Osteoblast (primary cell): ENCODE measurements around the gene DNAJC16. TPM values are rescaled to one million over a fixed set of nuclear protein-coding genes. Genes with fewer than 3 reads are reported as not detected.
"Not testable (repeated sequence)": the region's sequence is repeated elsewhere in the genome, so short reads cannot be mapped to it uniquely, and the experiment has no call there.

Source experiments
- DNase-seq: peaks from one replicate; pipeline ENCODE4 v3.0.0; 2011; ENCODE audit warnings: low spot score, mixed read lengths; ENCODE audit not compliant: insufficient read length; ENCODE audit errors: missing footprints
- H2AFZ ChIP-seq: 2 replicates; pipeline ENCODE4 v1.6.0; 2011; ENCODE audit warnings: mild to moderate bottlenecking, low read length
- H3K27ac ChIP-seq: 2 replicates; pipeline ENCODE4 v1.5.1; 2011; ENCODE audit warnings: mild to moderate bottlenecking, low read depth, low read length, moderate library complexity
- H3K27me3 ChIP-seq: 2 replicates; pipeline ENCODE4 v1.6.0; 2012; ENCODE audit warnings: mild to moderate bottlenecking, control low read depth, inconsistent platforms, low read length, moderate library complexity; ENCODE audit not compliant: insufficient read depth
- H3K36me3 ChIP-seq: 2 replicates; pipeline ENCODE4 v1.5.1; 2011; ENCODE audit warnings: mild to moderate bottlenecking, low read length, control low read depth, moderate library complexity; ENCODE audit not compliant: insufficient read depth
- H3K4me1 ChIP-seq: 2 replicates; pipeline ENCODE4 v1.5.1; 2011; ENCODE audit warnings: mild to moderate bottlenecking, low read length, control low read depth, moderate library complexity; ENCODE audit not compliant: insufficient read depth
- H3K4me2 ChIP-seq: 2 replicates; pipeline ENCODE4 v1.6.0; 2011; ENCODE audit warnings: mild to moderate bottlenecking, low read length; ENCODE audit not compliant: insufficient read depth
- H3K4me3 ChIP-seq: fragments of 200-600 bp; sonication (generic); 3 replicates; pipeline ENCODE4 v1.5.1; 2012; ENCODE audit warnings: mild to moderate bottlenecking, low read length, inconsistent platforms; ENCODE audit not compliant: insufficient read depth
- H3K79me2 ChIP-seq: 2 replicates; pipeline ENCODE4 v1.6.0; 2012; ENCODE audit warnings: mild to moderate bottlenecking, low read length, control low read depth, inconsistent platforms; ENCODE audit not compliant: insufficient read depth
- H3K9me3 ChIP-seq: 2 replicates; pipeline ENCODE4 v1.5.1; 2011; ENCODE audit warnings: low read depth, low read length, control low read depth
- H4K20me1 ChIP-seq: 2 replicates; pipeline ENCODE4 v1.6.0; 2012; ENCODE audit warnings: mild to moderate bottlenecking, low read length, control low read depth; ENCODE audit not compliant: insufficient read depth
- total RNA-seq: library from RNA; depleted of rRNA; stranded (reverse); fragments of >200 nt; gene quantifications from 2 replicates; pipeline ENCODE4 v1.2.3, GENCODE V29; 2012
- TF ChIP-seq, protein P1 (sequence below): IDR thresholded peaks from 2 replicates; pipeline ENCODE4 v1.5.1; 2011; ENCODE audit warnings: mild to moderate bottlenecking, low read depth, low read length, moderate library complexity; ENCODE audit errors: extremely low read depth

The DNAJC16 gene
- total RNA-seq, 1 donor = 19.2 TPM

DNA sequence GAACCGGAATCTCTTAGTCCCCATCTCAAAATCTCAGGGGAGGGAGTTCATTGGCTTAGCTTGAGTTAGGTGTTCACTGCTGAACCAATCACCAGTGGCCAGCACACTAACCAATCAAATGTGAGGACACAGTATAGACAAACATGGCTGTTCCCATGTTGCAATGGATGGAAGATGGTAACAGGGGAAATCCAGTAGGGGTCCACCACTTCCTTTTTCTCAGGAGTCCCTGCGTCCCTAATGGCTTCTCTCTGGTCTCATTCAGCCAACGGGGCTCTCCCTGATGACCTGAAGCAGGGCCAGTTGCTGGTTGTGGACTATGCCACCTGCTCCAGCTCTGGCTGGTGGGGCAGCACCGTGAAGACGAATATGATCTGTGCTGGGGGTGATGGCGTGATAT, 41.0 kb upstream of the DNAJC16 start:
- TF ChIP-seq, protein P1, sequence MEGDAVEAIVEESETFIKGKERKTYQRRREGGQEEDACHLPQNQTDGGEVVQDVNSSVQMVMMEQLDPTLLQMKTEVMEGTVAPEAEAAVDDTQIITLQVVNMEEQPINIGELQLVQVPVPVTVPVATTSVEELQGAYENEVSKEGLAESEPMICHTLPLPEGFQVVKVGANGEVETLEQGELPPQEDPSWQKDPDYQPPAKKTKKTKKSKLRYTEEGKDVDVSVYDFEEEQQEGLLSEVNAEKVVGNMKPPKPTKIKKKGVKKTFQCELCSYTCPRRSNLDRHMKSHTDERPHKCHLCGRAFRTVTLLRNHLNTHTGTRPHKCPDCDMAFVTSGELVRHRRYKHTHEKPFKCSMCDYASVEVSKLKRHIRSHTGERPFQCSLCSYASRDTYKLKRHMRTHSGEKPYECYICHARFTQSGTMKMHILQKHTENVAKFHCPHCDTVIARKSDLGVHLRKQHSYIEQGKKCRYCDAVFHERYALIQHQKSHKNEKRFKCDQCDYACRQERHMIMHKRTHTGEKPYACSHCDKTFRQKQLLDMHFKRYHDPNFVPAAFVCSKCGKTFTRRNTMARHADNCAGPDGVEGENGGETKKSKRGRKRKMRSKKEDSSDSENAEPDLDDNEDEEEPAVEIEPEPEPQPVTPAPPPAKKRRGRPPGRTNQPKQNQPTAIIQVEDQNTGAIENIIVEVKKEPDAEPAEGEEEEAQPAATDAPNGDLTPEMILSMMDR = no peak
- no peaks in the 10 kb centered on the region for H3K27me3 ChIP-seq
- no peaks in the 10 kb centered on the region for H4K20me1 ChIP-seq
- no peak overlapping the region for H3K4me3 ChIP-seq
- H3K9me3 ChIP-seq = no peaks in the 10 kb centered on the region
- H3K36me3 ChIP-seq = no peaks in the 10 kb centered on the region
- H2AFZ ChIP-seq = no peak overlapping the region
- no peak overlapping the region for H3K27ac ChIP-seq
- no peaks in the 10 kb centered on the region for H3K79me2 ChIP-seq
- no peak overlapping the region for H3K4me2 ChIP-seq
- H3K4me1 ChIP-seq = no peaks in the 10 kb centered on the region
- peak; percentile 39 for DNase-seq

DNA sequence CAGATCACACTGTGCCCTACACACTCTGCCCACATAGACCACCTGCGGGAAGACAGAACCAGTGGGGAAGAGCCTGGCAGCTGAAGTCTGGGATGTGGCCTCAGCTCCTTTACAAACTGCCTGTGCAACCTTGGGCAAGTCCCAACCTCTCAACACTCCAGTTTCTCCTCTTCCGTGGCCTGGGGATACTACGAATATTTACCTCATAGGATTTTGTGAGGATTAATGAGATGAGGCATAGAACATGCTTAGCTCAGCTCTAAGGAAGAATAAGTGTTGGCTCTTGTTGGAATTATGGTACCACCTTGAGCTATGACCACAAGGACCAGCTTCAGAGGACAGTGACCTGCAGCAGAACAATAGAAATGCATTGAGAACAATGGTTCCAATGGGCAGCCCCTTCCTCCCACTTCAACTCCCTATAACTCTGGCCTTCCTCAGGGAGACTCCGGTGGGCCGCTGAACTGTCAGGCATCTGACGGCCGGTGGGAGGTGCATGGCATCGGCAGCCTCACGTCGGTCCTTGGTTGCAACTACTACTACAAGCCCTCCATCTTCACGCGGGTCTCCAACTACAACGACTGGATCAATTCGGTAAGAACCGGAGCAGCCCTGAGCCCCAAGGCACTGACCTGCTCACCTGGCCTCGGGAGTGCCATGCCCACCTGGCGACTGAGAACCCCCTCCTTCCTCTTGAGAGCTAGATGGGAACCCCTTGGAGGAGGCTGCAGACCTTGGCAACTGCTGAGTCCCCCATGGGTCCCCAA, 39.6 kb upstream of the DNAJC16 start:
- not testable (repeated sequence) for H3K4me3 ChIP-seq, H3K27ac ChIP-seq, DNase-seq, H3K4me2 ChIP-seq, H4K20me1 ChIP-seq, H3K4me1 ChIP-seq, H3K9me3 ChIP-seq, H3K36me3 ChIP-seq, H3K79me2 ChIP-seq, H3K27me3 ChIP-seq, H2AFZ ChIP-seq

DNA sequence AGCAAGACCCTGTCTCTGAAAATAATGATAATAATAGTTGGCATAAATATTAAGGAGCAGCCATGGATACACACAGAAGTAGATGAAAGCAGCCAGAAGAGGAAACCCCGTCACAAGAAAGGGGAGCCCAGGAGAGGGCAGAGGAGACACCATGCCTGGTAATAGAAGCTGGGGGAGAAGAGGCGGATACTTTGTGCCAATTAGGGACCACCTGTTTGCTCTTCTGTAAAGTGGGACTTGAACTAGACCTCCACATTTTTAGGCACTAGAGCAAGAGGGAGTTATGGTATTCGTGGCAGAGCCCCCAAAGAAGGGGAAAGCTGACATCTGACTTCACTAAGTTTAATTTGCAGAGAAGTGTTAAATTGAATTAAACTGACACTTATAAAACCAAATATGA, 38.3 kb upstream of the DNAJC16 start:
- Histone ChIP-seq H3K4me3 (no peak overlapping the region), H2AFZ (no peak overlapping the region), H3K36me3 (no peaks in the 10 kb centered on the region), H3K9me3 (no peaks in the 10 kb centered on the region), H3K27me3 (no peaks in the 10 kb centered on the region), H4K20me1 (no peaks in the 10 kb centered on the region), H3K79me2 (no peaks in the 10 kb centered on the region), H3K27ac (no peak overlapping the region), H3K4me2 (no peak overlapping the region), H3K4me1 (no peaks in the 10 kb centered on the region)
- no peak for DNase-seq
- TF ChIP-seq, protein P1 = no peak

DNA sequence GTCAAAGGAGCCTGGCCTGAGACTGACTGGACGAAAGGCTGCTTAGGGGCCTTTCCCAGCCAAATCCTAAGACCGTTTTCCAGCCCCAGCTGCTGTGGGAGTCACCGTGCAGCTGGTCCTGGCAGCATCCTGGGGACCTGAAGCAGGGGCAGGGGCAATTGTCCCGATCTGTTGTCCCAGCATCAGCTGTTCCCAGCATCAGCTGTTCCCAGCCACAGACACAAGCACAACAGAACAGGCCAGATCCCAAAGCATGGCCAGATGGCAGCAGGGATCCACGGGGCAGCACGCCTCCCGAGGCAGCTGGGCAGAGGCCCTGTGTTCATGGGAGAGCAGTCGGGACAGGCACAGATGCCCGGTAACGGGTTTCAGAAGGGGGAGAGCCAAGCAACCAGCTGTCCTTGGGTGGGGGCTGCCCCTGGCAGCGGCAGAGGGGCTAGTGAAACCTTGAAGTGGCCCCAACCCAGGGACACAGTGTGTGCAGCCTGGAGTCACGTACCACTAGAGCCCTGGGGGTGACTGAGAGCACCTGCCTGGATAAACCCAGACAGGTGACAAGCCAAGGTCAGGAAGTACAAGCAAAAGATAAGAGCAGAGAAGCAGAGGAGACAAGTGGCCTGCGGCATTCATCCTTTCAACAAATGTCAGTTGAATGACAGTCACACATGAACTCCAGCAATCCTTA, 37.5 kb upstream of the DNAJC16 start:
- H2AFZ ChIP-seq = no peak overlapping the region
- no peaks in the 10 kb centered on the region for H3K36me3 ChIP-seq
- no peaks in the 10 kb centered on the region for H3K4me1 ChIP-seq
- no peaks in the 10 kb centered on the region for H4K20me1 ChIP-seq
- H3K9me3 ChIP-seq = no peaks in the 10 kb centered on the region
- TF ChIP-seq, protein P1 = no peak
- DNase-seq = peak; percentile 53
- no peak overlapping the region for H3K4me2 ChIP-seq
- H3K27me3 ChIP-seq = no peaks in the 10 kb centered on the region
- H3K4me3 ChIP-seq = no peak overlapping the region
- no peak overlapping the region for H3K27ac ChIP-seq
- no peaks in the 10 kb centered on the region for H3K79me2 ChIP-seq

DNA sequence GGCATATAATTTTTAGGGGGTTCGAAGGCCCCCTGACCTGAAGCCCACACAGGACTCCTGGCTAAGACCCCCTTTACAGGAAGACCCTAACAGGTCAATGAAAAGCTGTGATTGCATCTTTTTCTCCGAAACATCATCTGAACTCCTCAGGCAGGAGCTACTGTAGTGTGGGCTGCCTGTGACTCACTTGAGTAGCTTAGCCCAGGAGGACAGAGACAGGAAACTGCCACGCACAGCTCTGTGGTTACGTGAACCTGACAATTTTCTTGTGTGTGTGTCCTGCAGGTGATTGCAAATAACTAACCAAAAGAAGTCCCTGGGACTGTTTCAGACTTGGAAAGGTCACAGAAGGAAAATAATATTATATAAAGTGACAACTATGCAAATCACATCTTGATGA, 35.6 kb upstream of the DNAJC16 start:
- DNase-seq = peak; percentile 69

More for the DNA sequence above, 35.6 kb upstream of the DNAJC16 start:
- H3K9me3 ChIP-seq, H3K4me3 ChIP-seq, H3K36me3 ChIP-seq, H3K27ac ChIP-seq, H2AFZ ChIP-seq, H3K4me1 ChIP-seq, H4K20me1 ChIP-seq, H3K27me3 ChIP-seq, H3K4me2 ChIP-seq, H3K79me2 ChIP-seq: not testable (repeated sequence)
